GM21723 (cell line): ENCODE data around the gene MFAP2.

Source experiments
- ATAC-seq: cut with Tn5 transposase; IDR thresholded peaks from one replicate; pipeline ENCODE4 v1.9.1; 2021; ENCODE audit warnings: mild to moderate bottlenecking, moderate library complexity; ENCODE audit not compliant: unreplicated experiment

Gene MFAP2

GRCh38 chr1:16980473-16981268, at the start of gene MFAP2:
Gene MFAP2 (minus strand): TSS chr1:16980620. CDS start chr1:16978273, 2,347 bp downstream.
- ATAC-seq: no peak

- no peak for ATAC-seq
These were observed 49.8 kb upstream of the MFAP2 start for GRCh38 chr1:17030206-17030605.

GRCh38 chr1:17028662-17029188, 48.3 kb upstream of the MFAP2 start:
- no peak for ATAC-seq

GRCh38 chr1:17027900-17028299, 47.5 kb upstream of the MFAP2 start:
- ATAC-seq: no peak

GRCh38 chr1:17027403-17027802, 47.0 kb upstream of the MFAP2 start:
- ATAC-seq: no peak

GRCh38 chr1:17024721-17025120, 44.3 kb upstream of the MFAP2 start:
- ATAC-seq: no peak

GRCh38 chr1:17023573-17023972, 43.2 kb upstream of the MFAP2 start:
- no peak for ATAC-seq

- no peak for ATAC-seq
These were observed 42.7 kb upstream of the MFAP2 start for GRCh38 chr1:17023102-17023501.

- no peak for ATAC-seq
These were observed 41.5 kb upstream of the MFAP2 start for GRCh38 chr1:17021896-17022295.

GRCh38 chr1:17020502-17020901, 40.1 kb upstream of the MFAP2 start:
- ATAC-seq: no peak

GRCh38 chr1:17018849-17019248, 38.4 kb upstream of the MFAP2 start:
- ATAC-seq: no peak

GRCh38 chr1:17017435-17017834, 37.0 kb upstream of the MFAP2 start:
- no peak for ATAC-seq

GRCh38 chr1:17016317-17016661, 35.9 kb upstream of the MFAP2 start:
- ATAC-seq: no peak

- ATAC-seq: no peak
These were observed 34.5 kb upstream of the MFAP2 start for GRCh38 chr1:17014671-17015567.

- ATAC-seq: no peak
These were observed 33.3 kb upstream of the MFAP2 start for GRCh38 chr1:17013491-17014320.

- ATAC-seq: no peak
These were observed 32.5 kb upstream of the MFAP2 start for GRCh38 chr1:17012775-17013490.

GRCh38 chr1:17011439-17012307, 31.3 kb upstream of the MFAP2 start, which contains the start of gene ATP13A2:
Gene ATP13A2 (minus strand): TSS chr1:17011928. CDS start chr1:17011738, 190 bp downstream.
- ATAC-seq: peak; percentile 88

GRCh38 chr1:17011092-17011438, 30.6 kb upstream of the MFAP2 start:
- ATAC-seq: peak; percentile 4

GRCh38 chr1:17009706-17010105, 29.3 kb upstream of the MFAP2 start:
- ATAC-seq: no peak
